ENCODE measurements around the gene CTSS.
"Not testable (repeated sequence)": the region's sequence is repeated elsewhere in the genome, so short reads cannot be mapped to it uniquely, and the experiment has no call there.

CTSS gene

GRCh38 chr1:150777544-150777943, 12.0 kb upstream of the CTSS start:
- no peak for DNase-seq (ENCODE audit: low read depth)
- TF ChIP-seq CTCF (conservative IDR thresholded peaks at IDR 0.05; ENCODE audit: low read depth, low read length) = no peak
- H3K4me3 ChIP-seq (ENCODE audit: low read length) = no peak overlapping the region

GRCh38 chr1:150775931-150776505, 10.4 kb upstream of the CTSS start:
- H3K4me3 ChIP-seq (ENCODE audit: low read length); DNase-seq (ENCODE audit: low read depth): not testable (repeated sequence)

GRCh38 chr1:150775276-150775675, 9.7 kb upstream of the CTSS start:
- DNase-seq (ENCODE audit: low read depth) = no peak
- no peak for TF ChIP-seq CTCF (conservative IDR thresholded peaks at IDR 0.05; ENCODE audit: low read depth, low read length)
- no peak overlapping the region for H3K4me3 ChIP-seq (ENCODE audit: low read length)

GRCh38 chr1:150772326-150772725, 6.7 kb upstream of the CTSS start:
- no peak overlapping the region for H3K4me3 ChIP-seq (ENCODE audit: low read length)
- no peak for TF ChIP-seq CTCF (conservative IDR thresholded peaks at IDR 0.05; ENCODE audit: low read depth, low read length)
- DNase-seq (ENCODE audit: low read depth) = no peak

- H3K4me3 ChIP-seq (ENCODE audit: low read length); DNase-seq (ENCODE audit: low read depth): not testable (repeated sequence)
These were observed 2.1 kb upstream of the CTSS start for GRCh38 chr1:150767704-150768103.

- DNase-seq (ENCODE audit: low read depth); H3K4me3 ChIP-seq (ENCODE audit: low read length): not testable (repeated sequence)
These were observed 361 bp upstream of the CTSS start for GRCh38 chr1:150765977-150766301.

GRCh38 chr1:150764617-150765101, 919 bp downstream of the CTSS start:
- DNase-seq (ENCODE audit: low read depth) = peak; percentile 7
- H3K4me3 ChIP-seq (ENCODE audit: low read length) = no peak overlapping the region

GRCh38 chr1:150763018-150763417, 2.6 kb downstream of the CTSS start:
- no peak for TF ChIP-seq CTCF (conservative IDR thresholded peaks at IDR 0.05; ENCODE audit: low read depth, low read length)
- H3K4me3 ChIP-seq (ENCODE audit: low read length) = no peak overlapping the region
- DNase-seq (ENCODE audit: low read depth) = no peak

More at GRCh38 chr1:150764617-150765101, 919 bp downstream of the CTSS start:
- TF ChIP-seq CTCF (conservative IDR thresholded peaks at IDR 0.05; ENCODE audit: low read depth, low read length) = no peak

GRCh38 chr1:150762552-150762951, 3.0 kb downstream of the CTSS start:
- TF ChIP-seq CTCF (conservative IDR thresholded peaks at IDR 0.05; ENCODE audit: low read depth, low read length) = no peak
- no peak for DNase-seq (ENCODE audit: low read depth)
- no peak overlapping the region for H3K4me3 ChIP-seq (ENCODE audit: low read length)
